HTERT RPE-1 (cell line): ENCODE data around the gene ACSF2.
"Not testable (repeated sequence)": the region's sequence is repeated elsewhere in the genome, so short reads cannot be mapped to it uniquely, and the experiment has no call there.

Experiments used
- in situ Hi-C: fragments of 300-500 bp; cut with MboI; formaldehyde crosslinking; loops from 4 replicates; pipeline ENCODE4 v1.14.3; 2020; ENCODE audit warnings: low sequenced_read_pairs

Gene ACSF2

GRCh38 chr17:50475775-50476544, 49.9 kb downstream of the ACSF2 start:
- in situ Hi-C loops = not testable (repeated sequence)

GRCh38 chr17:50476545-50477315, 50.7 kb downstream of the ACSF2 start:
- in situ Hi-C loops = no loop called here

- in situ Hi-C loops = no loop called here
Measured at GRCh38 chr17:50477976-50478375, 52.0 kb downstream of the ACSF2 start.

- in situ Hi-C loops = no loop called here
Measured at GRCh38 chr17:50478391-50479381, 52.7 kb downstream of the ACSF2 start, which contains the start of gene RSAD1. RSAD1 (plus strand) TSS chr17:50478860; CDS start chr17:50478885, 25 bp downstream.

DNA sequence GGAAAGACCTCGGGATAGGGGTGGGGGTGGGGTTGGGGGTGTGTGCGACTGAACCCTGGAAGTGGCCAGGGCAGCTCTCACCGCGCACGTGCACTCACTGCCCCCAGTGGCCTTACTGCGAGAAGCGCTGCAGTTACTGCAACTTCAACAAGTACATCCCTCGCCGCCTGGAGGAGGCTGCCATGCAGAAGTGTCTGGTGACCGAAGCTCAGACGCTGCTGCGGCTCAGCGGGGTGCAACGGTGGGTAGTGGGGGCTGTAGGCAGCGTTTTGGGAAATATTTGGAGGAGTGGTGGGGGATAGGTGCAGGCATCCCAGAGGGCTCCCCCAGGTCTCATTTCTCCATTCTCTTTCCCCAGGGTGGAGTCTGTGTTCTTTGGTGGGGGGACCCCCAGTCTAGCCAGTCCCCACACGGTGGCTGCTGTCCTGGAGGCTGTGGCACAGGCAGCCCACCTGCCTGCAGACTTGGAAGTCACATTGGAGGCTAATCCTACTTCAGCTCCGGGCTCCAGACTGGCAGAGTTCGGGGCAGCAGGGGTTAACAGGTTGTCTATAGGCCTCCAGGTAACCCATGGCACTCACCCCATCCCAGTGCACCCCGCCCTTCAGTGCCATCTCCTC, 53.6 kb downstream of the ACSF2 start:
- in situ Hi-C loops = no loop called here

GRCh38 chr17:50480142-50480764, 54.2 kb downstream of the ACSF2 start:
- in situ Hi-C loops = no loop called here

- in situ Hi-C loops = no loop called here
Measured at GRCh38 chr17:50480854-50481490, 55.0 kb downstream of the ACSF2 start.

GRCh38 chr17:50481648-50482047, 55.6 kb downstream of the ACSF2 start:
- in situ Hi-C loops = no loop called here

DNA sequence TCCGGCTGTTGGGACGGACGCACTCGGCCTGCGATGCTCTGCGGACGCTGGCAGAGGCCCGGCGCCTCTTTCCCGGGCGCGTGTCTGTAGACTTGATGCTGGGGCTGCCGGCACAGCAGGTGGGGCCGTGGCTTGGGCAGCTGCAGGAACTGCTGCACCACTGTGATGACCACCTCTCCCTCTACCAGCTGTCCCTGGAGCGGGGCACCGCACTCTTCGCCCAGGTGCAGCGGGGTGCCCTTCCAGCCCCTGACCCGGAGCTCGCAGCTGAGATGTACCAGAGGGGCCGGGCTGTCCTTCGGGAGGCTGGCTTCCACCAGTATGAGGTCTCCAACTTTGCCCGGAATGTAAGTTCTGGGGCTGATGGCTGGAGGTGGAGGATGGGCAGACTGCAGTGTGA, 56.1 kb downstream of the ACSF2 start:
- in situ Hi-C loops = no loop called here

DNA sequence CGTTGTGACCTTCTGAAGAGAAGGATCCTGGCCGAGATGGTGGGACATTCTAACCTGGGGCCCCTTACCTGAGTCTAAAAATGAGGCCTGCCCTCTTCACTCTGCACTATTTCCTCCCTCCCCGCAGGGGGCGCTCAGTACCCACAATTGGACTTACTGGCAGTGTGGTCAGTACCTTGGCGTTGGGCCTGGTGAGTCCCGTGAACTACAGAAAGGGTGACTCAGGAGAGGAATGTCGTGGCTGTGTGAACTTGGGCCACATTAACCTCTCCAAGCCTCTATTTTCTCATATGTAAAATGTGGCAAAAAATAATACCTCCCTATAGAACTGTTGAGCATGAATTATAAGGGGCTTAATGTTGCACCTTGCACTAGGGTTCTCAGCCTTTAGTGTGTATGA, 56.5 kb downstream of the ACSF2 start:
- in situ Hi-C loops = no loop called here

DNA sequence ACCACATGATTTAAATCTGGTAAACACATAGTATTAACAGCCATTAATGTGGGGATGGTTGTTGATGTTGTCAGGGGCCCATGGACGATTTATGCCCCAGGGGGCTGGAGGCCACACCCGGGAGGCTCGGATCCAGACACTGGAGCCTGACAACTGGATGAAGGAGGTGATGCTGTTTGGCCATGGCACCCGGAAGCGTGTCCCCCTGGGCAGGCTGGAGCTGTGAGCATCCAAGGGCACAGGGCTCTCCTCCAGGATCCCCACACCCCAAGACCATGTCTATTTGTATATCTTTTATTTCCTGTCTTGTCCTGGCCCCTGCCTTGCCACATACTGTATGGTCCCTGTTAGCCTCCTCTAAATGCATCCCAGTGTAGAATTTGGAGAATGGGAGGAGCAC, 57.2 kb downstream of the ACSF2 start:
- in situ Hi-C loops = no loop called here

DNA sequence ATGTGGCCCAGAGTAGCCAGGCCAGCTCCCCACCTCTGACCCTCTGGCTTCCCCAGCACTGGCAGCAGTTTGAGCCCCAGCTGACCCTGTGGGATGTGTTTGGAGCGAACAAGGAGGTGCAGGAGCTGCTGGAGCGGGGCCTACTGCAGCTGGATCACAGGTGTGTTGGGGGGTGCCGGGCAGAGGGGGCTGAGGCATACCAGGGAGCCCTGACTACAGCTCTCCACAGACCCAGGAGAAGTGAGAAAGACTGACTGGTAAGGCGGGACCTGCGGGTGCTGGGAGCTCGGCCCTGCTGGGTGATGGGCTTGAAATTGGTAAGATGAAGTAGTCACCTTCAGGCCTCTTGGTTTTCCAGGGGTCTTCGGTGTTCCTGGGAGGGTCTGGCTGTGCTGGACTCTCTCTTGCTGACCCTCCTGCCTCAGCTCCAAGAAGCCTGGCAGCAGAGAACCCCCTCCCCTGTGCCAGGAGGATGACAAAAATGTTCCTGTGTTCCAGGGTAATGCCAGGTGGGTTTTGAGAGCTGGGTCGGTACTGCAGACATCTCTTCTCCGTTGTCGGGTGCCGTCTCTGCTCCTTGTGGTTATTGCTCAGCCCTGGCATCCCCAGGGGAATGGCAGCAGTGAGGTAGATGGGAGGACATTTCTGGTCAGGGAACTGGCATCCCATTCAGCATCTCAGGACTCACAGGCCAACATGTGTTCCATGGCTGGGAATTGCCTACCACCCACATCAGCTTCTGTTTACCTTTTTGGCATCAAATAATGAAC, 58.6 kb downstream of the ACSF2 start:
- in situ Hi-C loops = no loop called here

- in situ Hi-C loops = no loop called here
Measured at GRCh38 chr17:50487213-50488096, 61.4 kb downstream of the ACSF2 start.

DNA sequence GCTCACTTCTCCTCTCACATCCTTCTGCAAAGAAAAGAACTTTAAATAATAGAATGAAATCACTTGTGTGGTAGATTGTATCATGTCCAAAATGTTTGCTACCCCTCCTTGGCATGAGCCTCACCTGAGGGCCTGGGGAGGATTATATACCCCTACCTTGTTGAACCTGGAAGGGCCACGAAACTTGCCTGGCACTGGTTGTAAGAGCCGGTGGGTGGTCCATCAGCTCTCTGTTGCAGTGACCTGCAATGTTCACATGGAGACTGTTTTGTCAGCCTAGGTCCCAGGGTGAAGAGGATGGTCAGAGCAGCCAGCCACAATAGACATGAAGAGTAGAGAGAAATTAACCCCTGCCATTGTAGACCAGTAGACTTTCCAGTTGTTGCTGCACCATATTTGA, 62.9 kb downstream of the ACSF2 start:
- in situ Hi-C loops = no loop called here

DNA sequence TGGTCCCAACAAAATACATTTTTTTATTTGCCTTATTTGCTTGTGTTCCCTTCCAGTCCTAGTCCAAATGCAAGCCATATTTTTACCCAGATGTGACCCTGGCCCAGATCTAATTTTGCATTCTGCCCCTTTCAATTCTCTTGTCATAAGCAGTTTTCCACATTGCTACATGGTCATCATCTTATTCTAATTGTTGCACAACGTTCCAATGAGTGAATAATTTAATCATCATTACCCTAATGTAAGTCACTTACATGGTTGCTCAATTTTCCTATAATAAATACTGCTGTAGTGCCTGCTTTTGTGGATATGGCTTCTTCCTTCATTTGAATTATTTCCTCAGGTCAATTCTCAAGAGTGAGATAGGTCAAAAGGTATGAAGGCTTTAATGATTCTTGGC, 65.5 kb downstream of the ACSF2 start:
- in situ Hi-C loops = no loop called here

DNA sequence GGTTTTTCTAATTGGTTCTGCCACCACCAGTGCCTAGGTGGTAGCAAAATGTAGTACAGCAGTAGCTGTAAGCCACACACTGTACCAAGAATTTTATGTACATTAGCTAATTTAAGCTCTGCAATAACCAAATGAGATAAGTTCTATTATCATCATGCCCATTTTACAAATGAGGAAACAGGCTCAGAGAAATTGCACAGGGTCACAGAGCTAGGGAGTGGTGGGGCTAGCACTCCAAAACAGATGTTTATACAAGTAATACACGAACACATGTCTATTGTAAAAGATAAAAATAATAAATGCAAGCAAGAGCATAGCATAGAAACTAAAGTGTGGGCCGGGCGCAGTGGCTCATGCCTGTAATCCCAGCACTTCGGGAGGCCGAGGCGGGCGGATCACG, 66.2 kb downstream of the ACSF2 start:
- in situ Hi-C loops = no loop called here

GRCh38 chr17:50493744-50494143, 67.7 kb downstream of the ACSF2 start:
- in situ Hi-C loops = no loop called here
